Measurements from ENCODE around the gene GHRHR.

Gene GHRHR

DNA sequence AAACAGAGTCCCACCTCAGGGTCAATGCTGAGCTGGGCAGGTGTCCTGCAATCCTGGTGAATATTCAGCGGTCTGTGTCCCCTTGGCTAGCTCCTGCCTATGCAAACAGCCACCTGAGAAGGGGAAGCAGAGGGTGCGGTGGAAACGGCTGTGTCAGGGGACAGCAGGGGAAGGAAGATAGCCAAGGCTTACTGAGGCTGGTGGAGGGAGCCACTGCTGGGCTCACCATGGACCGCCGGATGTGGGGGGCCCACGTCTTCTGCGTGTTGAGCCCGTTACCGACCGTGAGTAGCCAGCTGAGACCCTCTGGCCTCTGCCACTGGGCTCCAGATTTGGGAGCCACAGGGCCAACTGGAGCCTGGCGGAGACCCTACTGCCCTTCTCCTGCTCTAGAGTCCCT, at the start of gene GHRHR:
Gene GHRHR (plus strand): TSS at position 112 of the 400 bp plus-strand sequence. CDS start 116 bp downstream, at position 228.
- TF ChIP-seq, protein P1, sequence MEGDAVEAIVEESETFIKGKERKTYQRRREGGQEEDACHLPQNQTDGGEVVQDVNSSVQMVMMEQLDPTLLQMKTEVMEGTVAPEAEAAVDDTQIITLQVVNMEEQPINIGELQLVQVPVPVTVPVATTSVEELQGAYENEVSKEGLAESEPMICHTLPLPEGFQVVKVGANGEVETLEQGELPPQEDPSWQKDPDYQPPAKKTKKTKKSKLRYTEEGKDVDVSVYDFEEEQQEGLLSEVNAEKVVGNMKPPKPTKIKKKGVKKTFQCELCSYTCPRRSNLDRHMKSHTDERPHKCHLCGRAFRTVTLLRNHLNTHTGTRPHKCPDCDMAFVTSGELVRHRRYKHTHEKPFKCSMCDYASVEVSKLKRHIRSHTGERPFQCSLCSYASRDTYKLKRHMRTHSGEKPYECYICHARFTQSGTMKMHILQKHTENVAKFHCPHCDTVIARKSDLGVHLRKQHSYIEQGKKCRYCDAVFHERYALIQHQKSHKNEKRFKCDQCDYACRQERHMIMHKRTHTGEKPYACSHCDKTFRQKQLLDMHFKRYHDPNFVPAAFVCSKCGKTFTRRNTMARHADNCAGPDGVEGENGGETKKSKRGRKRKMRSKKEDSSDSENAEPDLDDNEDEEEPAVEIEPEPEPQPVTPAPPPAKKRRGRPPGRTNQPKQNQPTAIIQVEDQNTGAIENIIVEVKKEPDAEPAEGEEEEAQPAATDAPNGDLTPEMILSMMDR (IDR thresholded peaks at IDR 0.05): no peak
- H3K4me1 ChIP-seq: no peaks in the 10 kb centered on the region
- no peak within 1 kb of the TSS for H3K27ac ChIP-seq
- no peak within 1 kb of the TSS for H3K4me3 ChIP-seq
- H3K9me3 ChIP-seq: no peaks in the 10 kb centered on the region
- H3K36me3 ChIP-seq: no peaks in the 10 kb centered on the region
- DNase-seq: no peak
- H3K27me3 ChIP-seq: no peaks in the 10 kb centered on the region
- intact Hi-C loops (cut with DNase I; ENCODE audit: low total_unique reads): no loop called here

DNA sequence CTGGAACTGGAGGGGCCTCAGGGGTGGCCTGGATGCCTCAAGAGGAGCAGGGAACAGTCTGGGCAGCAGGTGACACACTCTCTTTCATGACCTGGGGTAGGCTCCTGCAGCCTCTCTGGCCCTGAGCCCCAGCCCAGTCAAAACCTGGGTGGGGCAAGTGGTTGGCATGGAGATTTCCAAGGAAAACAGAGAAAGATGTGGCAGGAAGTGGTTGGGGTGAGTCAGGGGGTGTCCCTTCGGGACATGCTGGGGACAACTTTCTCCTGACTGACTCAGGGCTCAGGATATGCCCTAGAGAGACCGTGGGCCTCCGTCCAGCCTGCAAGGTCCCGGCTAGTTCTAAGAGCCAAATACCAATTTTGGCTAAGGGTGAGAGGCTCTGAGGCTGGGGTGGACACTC, 49.2 kb upstream of the GHRHR start:
- intact Hi-C loops (cut with DNase I; ENCODE audit: low total_unique reads): no loop called here
- TF ChIP-seq, protein P1 (IDR thresholded peaks at IDR 0.05): no peak
- H3K4me1 ChIP-seq: peaks cover 0 to 100% (median 91%) of the 10 kb centered on the region in 4 donors
- H3K4me3 ChIP-seq: peak overlapping the region; percentile 56 to 59
- H3K27me3 ChIP-seq: no peaks in the 10 kb centered on the region
- H3K36me3 ChIP-seq: no peaks in the 10 kb centered on the region
- peak overlapping the region; percentile 87 to 92 for H3K27ac ChIP-seq
- DNase-seq: peak; percentile 77 to 95
- H3K9me3 ChIP-seq: no peaks in the 10 kb centered on the region

DNA sequence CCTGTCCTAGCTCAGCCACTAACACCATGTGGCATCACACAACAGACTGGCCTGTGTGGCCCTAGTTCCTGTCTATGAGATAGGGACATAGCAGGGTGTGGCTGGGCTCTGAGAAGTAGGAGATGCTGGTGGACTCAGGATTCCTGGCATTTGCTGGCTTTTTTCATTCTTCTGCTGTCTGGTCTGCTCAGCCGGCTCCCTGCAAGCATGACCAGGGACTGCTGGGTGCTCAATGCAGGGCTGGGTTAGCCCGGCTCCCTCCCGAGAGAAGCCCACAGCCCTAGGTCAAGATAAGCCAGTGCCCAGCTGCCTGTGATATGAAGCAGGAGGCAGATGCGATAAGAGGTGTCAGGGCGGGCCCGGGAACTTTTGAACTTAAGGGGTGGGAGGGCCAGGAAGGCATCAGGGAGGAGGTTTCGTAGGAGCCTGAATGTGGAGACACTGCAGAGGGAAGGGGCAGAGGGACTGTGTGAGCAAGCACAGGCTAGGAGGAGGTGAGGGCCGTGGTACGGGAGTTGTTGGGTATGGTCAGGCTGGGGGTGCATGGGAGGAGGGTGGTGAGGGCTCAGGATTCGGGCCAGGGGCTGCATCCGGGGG, 48.6 kb upstream of the GHRHR start:
- intact Hi-C loops (cut with DNase I; ENCODE audit: low total_unique reads): no loop called here
- Histone ChIP-seq H3K27me3 (no peaks in the 10 kb centered on the region), H3K4me3 (peak overlapping the region; percentile 56 to 59), H3K36me3 (no peaks in the 10 kb centered on the region), H3K9me3 (no peaks in the 10 kb centered on the region), H3K4me1 (peaks cover 0 to 100% (median 91%) of the 10 kb centered on the region in 4 donors), H3K27ac (peak overlapping the region; percentile 87 to 92)
- DNase-seq: no peak
- TF ChIP-seq, protein P1 (IDR thresholded peaks at IDR 0.05): no peak

DNA sequence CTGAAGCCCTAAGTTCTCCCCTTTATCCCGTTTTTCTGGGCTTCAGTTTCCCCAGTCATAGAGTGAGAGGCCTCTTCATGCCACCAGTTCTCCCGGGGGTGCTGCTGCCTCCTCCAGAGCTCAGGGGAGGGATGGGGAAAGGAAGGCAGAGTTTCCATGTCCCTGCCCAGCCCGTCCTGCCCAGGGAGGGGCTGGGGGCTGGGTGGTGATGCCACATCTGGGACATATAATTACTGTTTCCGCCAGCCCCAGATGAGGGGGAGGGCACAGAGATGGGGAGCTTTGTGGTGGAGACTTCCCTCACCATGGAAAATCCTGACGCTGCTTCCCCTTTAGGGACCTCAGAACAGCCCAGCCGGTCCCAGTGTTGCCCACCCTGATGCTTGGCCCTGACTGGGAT, 48.0 kb upstream of the GHRHR start:
- H3K9me3 ChIP-seq: no peaks in the 10 kb centered on the region
- peaks cover 0 to 100% (median 91%) of the 10 kb centered on the region in 4 donors for H3K4me1 ChIP-seq
- TF ChIP-seq, protein P1 (IDR thresholded peaks at IDR 0.05): no peak
- no peak for DNase-seq
- intact Hi-C loops (cut with DNase I; ENCODE audit: low total_unique reads): loop anchor here (2.0 kb wide), 1 partner anchor 103 kb away; no protein-coding TSS in a partner anchor
- peak overlapping the region; percentile 87 to 92 for H3K27ac ChIP-seq
- no peaks in the 10 kb centered on the region for H3K27me3 ChIP-seq
- peak overlapping the region; percentile 56 to 59 for H3K4me3 ChIP-seq
- no peaks in the 10 kb centered on the region for H3K36me3 ChIP-seq

GRCh38 chr7:30916255-30916654, 47.5 kb upstream of the GHRHR start:
- TF ChIP-seq, protein P1 (IDR thresholded peaks at IDR 0.05): no peak
- no peak for DNase-seq
- H3K4me1 ChIP-seq: peaks cover 0 to 100% (median 90%) of the 10 kb centered on the region in 4 donors
- no peaks in the 10 kb centered on the region for H3K36me3 ChIP-seq
- intact Hi-C loops (cut with DNase I; ENCODE audit: low total_unique reads): loop anchor here (2.0 kb wide), 1 partner anchor 103 kb away; no protein-coding TSS in a partner anchor
- H3K9me3 ChIP-seq: no peaks in the 10 kb centered on the region
- H3K27me3 ChIP-seq: no peaks in the 10 kb centered on the region
- peak overlapping the region; percentile 56 to 59 for H3K4me3 ChIP-seq
- peak overlapping the region; percentile 87 to 92 for H3K27ac ChIP-seq
